Lower leg skin (tissue), 4 donors: ENCODE measurements around the gene GGCT. TPM values are rescaled to one million over a fixed set of nuclear protein-coding genes. Genes with fewer than 3 reads are reported as not detected.

Experiments used
- DNase-seq, 2 donors: peaks; one replicate each; pipeline ENCODE4 v3.0.0-alpha.2; 2019; ENCODE audit warnings: low spot score in 2 of 2
- H3K4me3 ChIP-seq: fragments of 200-600 bp; sonication (generic); 2 replicates; pipeline ENCODE4 v1.5.1; 2017; ENCODE audit warnings: mild to moderate bottlenecking, low read depth; ENCODE audit not compliant: poor library complexity, severe bottlenecking
- CTCF ChIP-seq, 3 donors: fragments of 450-650 bp; IDR thresholded peaks; one replicate each; pipeline ENCODE4 v1.5.1; 2016; ENCODE audit warnings: antibody characterized with exemption in 3 of 3, mild to moderate bottlenecking in 3 of 3, moderate library complexity in 2 of 3
- POLR2A ChIP-seq, 2 donors: fragments of 450-650 bp; IDR thresholded peaks; one replicate each; pipeline ENCODE4 v1.6.1; 2016 to 2017; ENCODE audit warnings: antibody characterized with exemption in 2 of 2, mild to moderate bottlenecking in 1 of 2, moderate library complexity in 1 of 2
- WGBS, 2 donors: methylation state at CpG; one replicate each; pipeline ENCODE4 v1.1.5; 2018; 5-methylcytosine and 5-hydroxymethylcytosine counted together
- intact Hi-C: fragments of 100-400 bp; cut with DNase I; formaldehyde crosslinking; loops from one replicate; pipeline ENCODE4 v1.15.0; 2023; ENCODE audit warnings: low total_unique reads
- total RNA-seq, 4 donors: library from RNA; depleted of rRNA; stranded (reverse); fragments of >200 nt; gene quantifications; one replicate each; pipeline ENCODE4 v1.1.0, GENCODE V29; 2016

GGCT gene
- total RNA-seq, 4 donors from 2014 or later: 40.0 to 66.2 (median 60.8) TPM

- 90 to 94% methylated on average over 8 of the region's 8 CpGs for WGBS, 2 donors
- no peak overlapping the region for H3K4me3 ChIP-seq
- no peak for TF ChIP-seq CTCF (IDR thresholded peaks at IDR 0.05)
- no peak for TF ChIP-seq POLR2A (IDR thresholded peaks at IDR 0.05)
- DNase-seq: no peak
- intact Hi-C loops: no loop called here
These were observed 57.2 kb downstream of the GGCT start for GRCh38 chr7:30447466-30447865.

Other genes with a start within 250 kb of the GGCT start
- gene ZNRF2, start 220.2 kb downstream of the GGCT start, total RNA-seq: 10 to 100 TPM; 32.9 to 43.1 (median 35.4) TPM
- 10 to 100 TPM in 3 of 4 donors, 1 to 10 TPM in 1; 5.1 to 14.5 (median 10.9) TPM for gene NOD1, start 26.0 kb downstream of the GGCT start, total RNA-seq
- 100 to 1,000 TPM in 2 of 4 donors, 10 to 100 TPM in 2; 73.2 to 107 (median 99.8) TPM for gene GARS1, start 90.0 kb upstream of the GGCT start, total RNA-seq
- gene CRHR2, start 177.6 kb upstream of the GGCT start, total RNA-seq: under 1 TPM in 1 of 4 donors, not detected in 3; 0.45 TPM
- gene INMT, start 247.3 kb upstream of the GGCT start, total RNA-seq: 1 to 10 TPM; 1.7 to 6.8 (median 4.5) TPM